Right ventricle myocardium inferior (tissue), 1 donor: ENCODE results near the gene IQGAP2. TPM values are rescaled to one million over a fixed set of nuclear protein-coding genes. Genes with fewer than 3 reads are reported as not detected.

ENCODE experiments used
- ATAC-seq: fragments of 200-7000 bp; cut with Tn5 transposase; one replicate; pipeline ENCODE4 v1.9.1; 2020; ENCODE audit warnings: mild to moderate bottlenecking, moderate library complexity
- DNase-seq: peaks from one replicate; pipeline ENCODE4 v3.0.0; 2021; ENCODE audit errors: missing footprints
- intact Hi-C: fragments of 100-400 bp; cut with DNase I; formaldehyde crosslinking; loops from one replicate; pipeline ENCODE4 v1.11.0; 2022
- total RNA-seq: library from RNA; stranded (reverse); fragmentation: NEBNext Ultra II Directional; extraction: Animal tissue kit (Norgen Biotek cat#: 25700); gene quantifications from one replicate; pipeline ENCODE4 v1.2.1, GENCODE V29; 2021
- donor health status: DM: no; HTN: yes; CAD: no; lungs with severe emphysema.

The IQGAP2 gene
- total RNA-seq, 1 donor from 2014 or later, result 4.9 TPM

- DNase-seq (no peak), ATAC-seq (no peak)
- intact Hi-C loops, result no loop called here
Measured at GRCh38 chr5:76383126-76383832, 19.8 kb upstream of the IQGAP2 start.

- DNase-seq (no peak), ATAC-seq (no peak)
- intact Hi-C loops, result no loop called here
Measured at GRCh38 chr5:76384189-76384588, 18.9 kb upstream of the IQGAP2 start.

GRCh38 chr5:76384705-76385104, 18.4 kb upstream of the IQGAP2 start:
- ATAC-seq, result no peak
- intact Hi-C loops, result no loop called here
- no peak for DNase-seq

DNA sequence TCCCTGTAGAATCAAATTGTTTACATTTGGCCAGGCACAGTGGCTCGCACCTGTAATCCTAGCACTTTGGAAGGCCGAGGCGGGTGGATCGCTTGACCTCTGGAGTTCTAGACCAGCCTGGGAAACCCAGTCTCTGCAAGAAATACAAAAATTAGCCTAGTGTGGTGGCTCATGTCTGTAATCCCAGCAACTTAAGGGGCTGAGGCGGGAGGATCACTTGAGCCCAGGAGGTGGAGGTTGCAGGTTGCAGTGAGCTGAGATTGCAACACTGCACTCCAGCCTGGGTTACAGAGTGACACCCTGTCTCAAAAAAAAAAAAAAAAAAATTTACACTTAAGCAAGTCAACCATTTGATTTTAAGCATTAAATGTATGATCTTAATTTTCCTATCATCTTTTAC, 17.5 kb upstream of the IQGAP2 start:
- intact Hi-C loops, result no loop called here
- ATAC-seq (no peak), DNase-seq (no peak)

- ATAC-seq, result no peak
- no peak for DNase-seq
- intact Hi-C loops, result no loop called here
Measured at GRCh38 chr5:76386360-76386759, 16.7 kb upstream of the IQGAP2 start.

DNA sequence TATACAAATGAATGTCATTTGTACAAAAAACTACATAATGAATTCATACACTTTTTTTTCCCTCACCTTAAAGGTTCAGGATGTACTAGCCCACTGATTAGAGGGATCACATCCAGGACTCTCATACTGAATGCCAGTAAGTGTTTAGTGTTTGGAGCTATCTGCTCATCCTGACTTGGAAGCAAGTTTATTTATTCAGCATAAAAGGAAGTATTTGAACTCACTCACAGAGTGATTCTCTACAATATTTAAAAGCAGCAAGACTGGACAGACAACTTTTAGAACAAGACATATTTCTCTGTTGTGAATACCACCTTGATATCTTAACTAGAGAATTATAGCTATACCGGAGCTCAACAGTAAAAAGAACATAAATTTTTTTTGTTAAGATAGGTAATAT, 14.8 kb upstream of the IQGAP2 start:
- DNase-seq (no peak), ATAC-seq (no peak)
- intact Hi-C loops, result no loop called here

DNA sequence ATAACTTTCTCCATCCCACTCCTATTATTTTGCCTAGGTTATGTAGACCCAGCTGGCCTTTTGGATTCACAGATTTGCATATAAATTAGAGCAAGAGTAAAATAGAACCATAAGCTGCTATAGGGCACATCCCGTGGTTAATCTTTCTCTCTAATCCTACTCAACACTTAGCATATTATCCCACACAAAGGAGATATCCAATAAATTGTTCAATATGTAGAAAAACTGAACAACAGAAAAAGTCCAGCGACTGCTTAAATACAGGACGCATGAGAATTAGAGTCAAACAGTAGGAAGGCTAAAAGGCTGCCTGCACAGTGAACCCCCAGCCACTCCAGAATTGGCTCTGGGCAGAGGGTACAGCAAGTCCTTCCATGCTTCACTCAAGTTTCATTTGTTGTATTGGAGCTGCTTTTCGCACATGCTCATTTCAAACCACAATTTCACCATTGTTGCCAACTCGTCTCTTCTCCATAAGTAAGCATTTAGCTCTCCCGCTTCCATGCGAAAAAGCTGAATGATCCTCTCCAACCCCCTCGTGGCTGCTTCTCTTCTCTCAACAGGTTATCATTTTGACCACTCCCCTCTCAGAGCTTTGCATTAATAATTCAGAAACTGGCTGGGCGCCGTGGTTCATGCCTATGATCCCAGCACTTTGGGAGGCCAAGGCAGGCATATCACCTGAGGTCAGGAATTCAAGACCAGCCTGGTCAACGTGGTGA, 14.1 kb upstream of the IQGAP2 start:
- ATAC-seq (no peak), DNase-seq (no peak)
- intact Hi-C loops, result no loop called here

- ATAC-seq, result no peak
- no peak for DNase-seq
- intact Hi-C loops, result no loop called here
Measured at GRCh38 chr5:76389513-76390154, 13.5 kb upstream of the IQGAP2 start.

- ATAC-seq, result no peak
- intact Hi-C loops, result no loop called here
- no peak for DNase-seq
Measured at GRCh38 chr5:76391014-76391413, 12.1 kb upstream of the IQGAP2 start.

- intact Hi-C loops, result no loop called here
- ATAC-seq, result no peak
- DNase-seq, result no peak
Measured at GRCh38 chr5:76393035-76393680, 9.9 kb upstream of the IQGAP2 start.

DNA sequence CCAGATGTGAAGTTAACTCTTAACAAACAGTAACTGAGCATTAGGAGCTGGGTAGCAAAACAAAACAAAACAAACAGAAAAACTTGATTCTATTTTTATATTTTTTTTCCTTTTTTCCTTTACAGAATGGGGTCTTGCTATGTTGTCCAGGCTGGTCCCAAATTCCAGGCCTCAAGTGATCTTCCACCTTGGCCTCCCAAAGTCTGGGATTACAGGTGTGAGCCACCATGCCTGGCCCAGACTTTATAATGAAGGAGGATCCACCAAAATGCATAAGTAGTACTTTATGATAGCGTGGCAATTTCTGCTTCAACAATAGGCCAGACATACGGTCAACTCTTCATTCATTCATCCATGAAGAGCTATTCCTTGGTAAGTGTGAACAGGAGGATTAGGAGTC, 5.9 kb upstream of the IQGAP2 start:
- no peak for ATAC-seq
- intact Hi-C loops, result no loop called here
- no peak for DNase-seq

DNA sequence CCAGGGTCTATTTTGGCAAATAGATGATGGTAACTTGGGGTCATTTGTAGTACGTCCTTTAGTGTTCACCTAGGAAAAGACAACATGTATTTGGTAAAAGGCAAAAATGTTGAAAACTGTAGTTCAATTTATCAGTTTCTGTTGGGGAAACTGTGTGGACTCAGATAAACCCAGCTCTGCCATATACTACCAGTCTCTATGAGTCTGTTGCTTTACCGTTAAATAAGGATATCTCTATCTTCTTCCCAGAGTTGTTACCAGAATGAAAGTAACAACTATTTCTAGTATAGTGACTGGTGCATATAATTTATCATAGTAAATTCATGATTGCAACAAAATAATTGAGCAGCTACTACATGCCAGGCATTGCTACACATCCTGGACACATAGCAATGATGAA, 3.8 kb upstream of the IQGAP2 start:
- intact Hi-C loops, result no loop called here
- no peak for ATAC-seq

GRCh38 chr5:76400466-76400865, 2.6 kb upstream of the IQGAP2 start:
- intact Hi-C loops, result no loop called here
- ATAC-seq, result no peak
- DNase-seq, result no peak

More for the DNA sequence above, 3.8 kb upstream of the IQGAP2 start:
- DNase-seq, result no peak

DNA sequence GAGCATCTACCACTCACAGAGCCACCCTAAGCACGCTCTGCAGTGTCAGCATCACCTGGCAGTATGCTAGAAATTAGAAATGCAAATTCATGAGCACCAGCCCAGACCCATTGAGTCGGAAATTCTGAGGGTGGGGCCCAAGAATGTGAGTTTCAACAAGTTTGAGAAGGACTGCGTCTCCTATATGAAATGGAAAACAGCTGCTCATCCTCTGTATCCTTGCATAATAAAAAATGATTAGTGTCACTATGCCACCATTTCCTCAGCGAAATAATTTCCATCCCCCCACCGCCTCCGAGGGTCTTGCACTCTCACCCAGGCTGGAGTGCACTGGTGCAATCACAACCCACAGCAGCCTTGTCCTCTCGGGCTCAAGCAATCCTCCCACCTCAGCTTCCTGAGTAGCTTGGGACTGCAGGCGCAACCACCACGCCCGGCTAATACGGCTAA, 1.3 kb upstream of the IQGAP2 start:
- intact Hi-C loops, result no loop called here
- no peak for ATAC-seq
- DNase-seq, result no peak

DNA sequence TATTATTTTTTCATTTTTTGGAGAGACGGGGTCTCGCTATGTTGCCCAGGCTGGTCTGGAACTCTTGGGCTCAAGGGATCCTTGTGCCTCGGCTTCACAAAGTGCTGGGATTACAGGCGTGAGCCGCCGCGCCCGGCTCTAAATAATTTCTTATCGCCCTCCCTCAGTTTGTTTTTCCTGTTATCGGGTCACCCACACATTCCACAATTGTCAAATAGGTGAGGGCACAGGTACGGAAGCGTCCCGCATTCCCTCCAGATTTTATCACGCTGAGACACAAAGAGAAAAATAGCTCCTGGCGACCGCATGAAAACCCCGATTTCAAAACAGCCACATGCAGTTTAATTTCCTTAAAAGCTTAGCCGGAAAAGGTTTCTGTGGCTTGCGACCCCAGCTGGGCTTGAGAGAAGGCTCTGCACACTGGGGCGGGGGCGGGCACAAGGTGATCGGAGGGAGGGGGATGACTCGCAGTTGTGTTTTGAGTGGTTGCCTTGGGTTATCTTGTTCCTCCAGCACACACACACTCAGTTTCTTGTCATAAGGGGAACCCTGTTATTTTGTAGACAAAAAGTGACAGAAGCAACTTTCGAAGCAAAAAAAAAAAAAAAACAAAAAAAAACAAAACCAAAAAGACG, 717 bp upstream of the IQGAP2 start:
- peak; percentile 66 for ATAC-seq
- intact Hi-C loops, result no loop called here
- peak; percentile 85 for DNase-seq

- DNase-seq (peak; percentile 73), ATAC-seq (no peak)
- intact Hi-C loops, result no loop called here
Measured at GRCh38 chr5:76403766-76404222, 709 bp downstream of the IQGAP2 start.

DNA sequence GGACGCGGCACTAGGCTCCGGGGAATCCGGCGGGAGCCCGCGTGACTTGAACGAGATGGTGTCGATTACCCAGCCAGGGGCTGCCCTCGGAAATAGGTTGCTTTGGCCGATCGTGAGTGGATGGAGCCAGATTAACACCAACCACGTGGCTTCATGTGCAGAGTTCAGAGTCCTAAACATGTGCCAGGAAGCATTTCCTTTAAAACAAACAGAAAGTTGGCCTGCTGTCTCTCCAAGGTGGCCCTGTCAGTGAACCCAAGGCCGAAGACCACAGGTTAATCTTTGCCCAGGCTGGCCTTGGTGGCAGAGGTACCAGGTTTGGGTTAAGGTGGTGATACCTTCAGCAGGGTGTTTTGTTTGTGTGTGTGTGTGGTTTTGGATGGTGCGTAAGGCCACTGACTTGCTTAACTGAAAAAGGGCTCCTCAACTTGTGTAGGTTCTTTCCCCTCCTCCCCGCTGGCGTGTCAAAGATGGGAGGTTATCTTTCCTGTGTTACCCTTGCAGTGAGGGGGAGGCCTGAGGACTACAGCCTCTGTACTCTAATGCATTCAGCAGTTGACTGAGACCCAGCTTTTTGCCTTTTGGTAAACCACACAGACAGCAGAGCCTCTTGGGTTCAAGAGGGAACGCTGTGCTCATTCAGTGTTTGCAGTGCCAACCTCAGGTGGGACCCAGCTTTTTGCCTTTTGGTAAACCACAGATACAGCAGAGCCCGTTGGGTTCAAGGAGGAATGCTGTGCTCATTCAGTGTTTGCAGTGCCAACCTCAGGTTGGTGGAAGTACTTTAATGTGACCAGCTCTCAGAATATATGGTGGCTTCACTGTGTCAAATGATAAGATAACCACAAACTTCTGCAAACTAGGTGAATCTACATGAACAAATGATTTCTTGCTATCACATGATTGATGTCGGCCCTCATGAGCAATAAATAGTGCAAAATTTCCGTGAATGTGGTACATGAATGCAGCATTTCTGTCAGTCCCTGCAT, 1.4 kb downstream of the IQGAP2 start:
- ATAC-seq, result no peak
- DNase-seq, result no peak
- intact Hi-C loops, result no loop called here

DNA sequence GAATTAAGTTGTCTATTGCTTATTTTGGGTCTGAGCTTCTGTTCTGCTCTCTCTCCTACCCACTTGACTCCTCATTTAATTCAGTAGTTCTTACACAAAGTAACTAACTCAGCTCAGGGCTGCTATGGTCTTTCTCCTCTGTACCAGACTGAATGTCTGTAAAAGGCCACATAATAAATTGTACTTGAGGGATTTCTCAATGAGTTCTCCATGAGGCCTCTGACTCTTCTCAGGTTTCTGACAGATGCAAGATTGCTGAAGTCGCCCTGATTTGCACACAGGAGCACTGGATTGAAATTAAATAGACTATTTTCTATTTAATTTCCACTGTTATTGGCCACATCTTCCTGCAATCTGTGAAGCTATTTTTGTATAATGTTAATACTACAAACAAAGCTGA, 2.9 kb downstream of the IQGAP2 start:
- DNase-seq (no peak), ATAC-seq (no peak)
- intact Hi-C loops, result no loop called here
